NK-92 treated with Interleukin-12 subunit alpha and Interleukin-12 subunit beta, amount 100 ng/mL, for 24 hours (cell line): ENCODE data around the gene TEX261.
"Not testable (repeated sequence)": the region's sequence is repeated elsewhere in the genome, so short reads cannot be mapped to it uniquely, and the experiment has no call there.

Source experiments
- DNase-seq: peaks from one replicate; lab custom pipeline; 2025; lab: John Stamatoyannopoulos, UW

Gene TEX261

DNA sequence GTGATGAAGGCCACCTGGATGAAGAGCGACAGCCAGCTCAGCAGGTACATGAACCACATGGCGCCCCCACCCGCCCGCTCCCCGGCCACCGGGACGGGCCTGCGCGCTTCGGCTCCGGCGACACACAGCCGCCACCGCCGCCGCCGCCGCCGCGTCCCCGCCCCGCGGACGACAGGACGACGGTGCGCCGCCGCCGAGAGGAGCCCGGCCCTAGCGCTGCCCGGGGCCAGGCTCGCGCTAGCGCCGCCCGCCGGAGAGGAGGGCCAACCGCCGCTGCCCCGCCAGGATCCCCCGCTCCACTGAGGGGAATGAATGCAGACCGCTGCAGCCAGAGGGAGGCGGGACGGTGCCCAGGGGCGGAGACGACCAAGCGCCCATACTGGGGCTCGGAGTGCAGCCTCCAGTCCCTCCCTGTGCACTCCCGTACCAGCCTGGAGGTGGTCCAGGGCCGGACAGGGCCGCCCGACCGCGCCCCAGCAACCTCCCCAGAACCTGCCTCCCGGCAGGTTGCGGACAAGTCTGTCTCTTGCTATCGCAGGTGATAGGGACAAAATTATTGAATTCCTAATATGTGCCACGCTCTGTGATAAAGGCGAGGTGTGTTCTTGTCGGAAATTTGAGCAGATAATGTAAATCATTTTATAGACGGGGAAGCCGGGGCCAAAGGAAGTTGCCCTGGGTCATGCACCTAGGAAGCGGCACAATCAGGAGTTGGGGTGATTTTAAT is at the start of gene TEX261:
Gene TEX261 (minus strand): TSS at position 175 of the 727 bp plus-strand sequence. CDS start 116 bp downstream, at position 59.
- DNase-seq = peak; percentile 84

DNA sequence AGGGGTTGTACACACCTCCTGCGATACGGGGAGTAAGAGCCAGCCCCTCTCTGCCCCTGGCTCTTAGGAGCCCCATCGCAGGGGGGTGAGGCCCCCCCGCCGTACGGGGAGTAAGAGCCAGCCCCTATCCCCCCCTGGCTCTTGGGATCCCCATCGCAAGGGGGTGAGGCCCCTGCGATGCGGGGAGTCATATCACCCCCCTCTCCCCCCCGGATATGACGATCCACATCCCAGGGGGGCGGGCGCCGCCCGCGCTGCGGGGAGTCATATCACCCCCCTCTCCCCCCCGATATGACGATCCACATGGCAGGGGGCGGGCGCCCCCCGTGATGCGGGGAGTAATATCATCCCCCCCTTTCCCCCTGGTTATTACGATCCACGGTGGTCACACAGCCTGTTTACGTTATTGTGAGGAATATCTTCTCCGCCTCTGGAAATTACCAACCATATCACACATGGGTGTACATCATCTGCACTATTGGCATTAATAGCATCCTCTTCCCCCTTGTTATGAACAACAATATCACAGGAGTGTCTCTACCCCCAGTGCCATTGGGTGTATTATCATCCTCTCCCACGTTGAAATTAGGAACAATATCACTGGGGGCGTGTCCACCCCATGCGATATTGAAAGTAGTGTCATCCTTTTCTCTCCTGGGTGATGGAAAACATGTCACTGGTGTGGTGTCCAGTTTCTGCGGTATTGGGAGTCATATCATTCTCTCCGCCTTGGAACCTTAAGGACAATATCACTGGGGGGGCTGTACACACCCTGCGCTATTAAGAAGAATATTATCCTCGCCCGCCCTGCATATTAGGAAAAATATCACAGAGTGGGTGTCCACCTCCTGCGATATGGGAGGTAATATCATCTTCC is 49.1 kb upstream of the TEX261 start:
- no peak for DNase-seq

DNA sequence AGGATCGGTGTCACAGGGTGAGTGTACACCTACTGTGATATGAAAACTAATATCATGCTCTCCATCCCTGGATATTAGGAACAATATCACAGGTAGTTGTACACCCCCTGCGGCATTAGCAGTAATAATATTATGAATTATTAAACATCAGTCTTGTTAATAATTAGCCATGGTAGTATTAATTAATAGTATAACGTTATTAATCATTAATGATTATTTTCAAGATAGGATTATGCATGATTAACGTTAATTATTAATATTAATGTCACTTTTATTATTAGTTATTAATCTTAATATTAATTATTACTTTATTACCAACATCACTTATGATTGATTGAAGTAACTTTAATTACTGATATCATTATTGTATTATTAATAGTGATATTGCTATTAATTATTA is 47.6 kb upstream of the TEX261 start:
- DNase-seq = no peak

DNA sequence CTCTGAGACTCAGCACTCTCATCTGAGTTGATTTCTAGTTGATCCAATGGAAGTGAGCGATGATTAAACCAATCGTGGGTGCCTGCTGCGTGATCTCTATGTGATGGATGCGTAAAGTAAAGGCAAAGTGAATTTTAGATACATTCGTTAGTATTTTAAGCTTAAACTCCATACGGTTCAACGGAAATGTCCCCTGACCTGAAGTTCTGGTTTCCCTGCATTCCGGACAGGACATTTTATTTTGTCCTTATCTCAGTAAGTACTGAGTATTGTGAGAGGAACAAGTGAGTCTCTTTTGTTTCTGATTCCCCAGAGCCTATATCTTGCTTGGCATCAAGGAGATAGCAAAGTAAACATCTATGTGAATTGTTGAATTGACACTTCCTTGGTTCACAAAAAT is 41.6 kb upstream of the TEX261 start:
- not testable (repeated sequence) for DNase-seq

- DNase-seq = peak; percentile 48
These were observed 29.0 kb upstream of the TEX261 start for GRCh38 chr2:71023553-71024243.

DNA sequence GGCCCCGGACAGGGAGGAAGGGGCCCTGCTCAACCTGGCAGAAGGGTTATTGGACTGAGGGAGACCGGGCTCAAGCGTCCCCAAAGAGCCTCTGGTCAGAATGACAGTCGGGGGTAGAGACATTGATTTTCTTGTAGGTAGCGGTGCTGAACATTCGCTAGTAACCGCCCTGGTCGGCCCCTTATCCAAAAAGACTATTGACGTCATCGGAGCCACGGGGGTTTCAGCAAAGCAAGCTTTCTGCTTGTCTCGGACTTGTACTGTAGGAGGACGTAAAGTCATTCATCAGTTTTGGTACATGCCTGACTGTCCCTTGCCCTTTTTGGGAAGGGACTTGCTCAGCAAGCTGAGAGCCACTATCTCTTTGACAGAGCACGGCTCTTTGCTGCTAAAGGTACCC is 26.7 kb upstream of the TEX261 start:
- DNase-seq = not testable (repeated sequence)

- DNase-seq = not testable (repeated sequence)
These were observed 25.3 kb upstream of the TEX261 start for GRCh38 chr2:71019989-71020388.

DNA sequence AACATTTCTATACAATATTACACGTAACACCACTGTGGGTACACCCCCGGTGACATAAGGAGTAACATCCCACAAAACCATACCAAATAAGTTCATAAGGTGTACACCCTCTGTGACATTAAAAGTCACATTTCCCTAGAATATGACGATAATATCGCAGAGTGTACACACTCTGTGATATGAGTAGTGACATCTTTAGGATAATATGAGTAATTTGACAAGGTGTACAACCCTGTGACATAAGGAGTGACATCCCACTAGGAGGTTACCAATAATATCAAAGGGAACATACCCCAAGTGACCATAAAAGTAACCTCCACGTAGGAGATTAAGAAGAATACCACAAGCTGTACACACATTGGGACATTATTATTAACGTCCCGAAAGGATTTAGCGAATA is 24.0 kb upstream of the TEX261 start:
- DNase-seq = no peak

- not testable (repeated sequence) for DNase-seq
These were observed 17.1 kb upstream of the TEX261 start for GRCh38 chr2:71011786-71012185.

DNA sequence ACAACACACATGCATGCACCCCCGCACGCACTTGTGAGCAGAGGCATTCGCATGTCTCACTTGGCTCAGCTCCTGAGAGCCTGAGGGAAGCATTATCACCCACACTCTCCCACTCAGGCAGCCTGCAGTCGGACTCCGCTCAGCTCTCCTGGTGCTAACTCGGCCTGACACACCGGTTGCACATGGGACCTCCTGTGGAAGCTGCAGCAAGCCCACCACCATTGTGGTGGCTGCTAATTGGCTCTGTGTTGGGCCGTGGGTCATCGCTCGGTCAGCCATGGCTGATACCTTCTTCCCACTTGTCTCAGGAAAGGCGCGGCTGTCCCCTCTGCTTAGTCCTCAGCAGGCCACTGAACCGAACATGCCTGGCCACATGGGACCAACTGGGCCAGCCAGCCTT is 13.7 kb upstream of the TEX261 start:
- no peak for DNase-seq

DNA sequence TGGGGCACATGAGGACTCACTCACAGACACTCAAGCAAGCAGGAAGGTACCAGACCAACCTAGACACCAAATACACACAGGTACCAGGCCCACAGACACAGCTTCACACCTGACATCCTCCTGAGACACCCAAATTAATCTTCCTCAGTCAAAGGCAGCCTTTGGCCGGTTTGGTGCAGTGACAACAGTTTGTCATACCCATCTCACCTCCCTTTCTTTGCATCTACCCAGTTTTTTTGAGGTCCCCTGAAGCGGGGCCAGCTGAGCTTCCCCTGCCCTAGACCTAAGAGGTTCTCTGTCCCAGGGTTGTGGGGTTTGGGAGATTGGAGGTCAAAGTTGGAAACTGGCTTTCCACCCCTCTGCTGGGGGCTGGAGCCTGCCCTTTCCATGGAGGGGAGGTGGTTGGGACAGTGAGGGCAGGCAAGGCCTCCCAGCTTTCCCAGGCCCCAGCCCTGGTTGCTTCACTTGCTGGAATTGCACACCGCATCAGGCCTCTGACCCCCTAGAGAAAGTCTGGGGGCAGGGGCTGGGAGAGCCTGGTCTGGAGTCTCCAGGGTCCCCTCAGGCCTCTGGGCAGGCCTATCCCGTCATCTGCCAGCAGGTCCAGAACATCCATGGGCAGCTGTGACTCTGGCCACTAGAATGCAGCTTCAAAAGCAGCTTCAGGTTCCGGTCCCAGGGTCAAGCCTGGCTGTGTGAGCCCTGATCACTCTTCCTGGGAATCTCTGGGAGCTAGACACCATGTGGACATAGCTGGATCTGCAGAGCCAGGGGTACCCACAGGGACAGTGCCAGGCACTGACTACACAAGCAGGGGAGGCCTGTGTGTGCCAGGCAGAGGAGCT is 12.5 kb upstream of the TEX261 start:
- DNase-seq = no peak

DNA sequence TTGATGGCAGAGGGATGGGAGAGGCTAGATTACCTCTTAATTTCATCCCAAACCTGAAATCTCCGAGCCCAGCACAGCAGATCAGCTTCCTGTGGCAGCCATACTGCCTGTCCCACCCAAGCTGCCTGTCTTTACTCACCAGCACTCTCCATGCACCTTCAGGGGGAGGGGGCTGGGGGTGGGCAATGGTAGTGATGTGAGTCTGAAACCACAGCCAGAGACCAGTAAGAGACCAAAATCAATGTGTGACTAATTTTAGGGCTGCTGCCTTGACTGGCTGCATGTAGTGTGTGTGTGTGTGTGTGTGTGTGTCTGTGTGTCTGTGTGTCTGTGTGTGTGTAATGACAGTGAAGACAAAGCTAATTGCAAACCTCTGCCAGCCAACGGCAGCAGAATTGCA is 11.7 kb upstream of the TEX261 start:
- no peak for DNase-seq

DNA sequence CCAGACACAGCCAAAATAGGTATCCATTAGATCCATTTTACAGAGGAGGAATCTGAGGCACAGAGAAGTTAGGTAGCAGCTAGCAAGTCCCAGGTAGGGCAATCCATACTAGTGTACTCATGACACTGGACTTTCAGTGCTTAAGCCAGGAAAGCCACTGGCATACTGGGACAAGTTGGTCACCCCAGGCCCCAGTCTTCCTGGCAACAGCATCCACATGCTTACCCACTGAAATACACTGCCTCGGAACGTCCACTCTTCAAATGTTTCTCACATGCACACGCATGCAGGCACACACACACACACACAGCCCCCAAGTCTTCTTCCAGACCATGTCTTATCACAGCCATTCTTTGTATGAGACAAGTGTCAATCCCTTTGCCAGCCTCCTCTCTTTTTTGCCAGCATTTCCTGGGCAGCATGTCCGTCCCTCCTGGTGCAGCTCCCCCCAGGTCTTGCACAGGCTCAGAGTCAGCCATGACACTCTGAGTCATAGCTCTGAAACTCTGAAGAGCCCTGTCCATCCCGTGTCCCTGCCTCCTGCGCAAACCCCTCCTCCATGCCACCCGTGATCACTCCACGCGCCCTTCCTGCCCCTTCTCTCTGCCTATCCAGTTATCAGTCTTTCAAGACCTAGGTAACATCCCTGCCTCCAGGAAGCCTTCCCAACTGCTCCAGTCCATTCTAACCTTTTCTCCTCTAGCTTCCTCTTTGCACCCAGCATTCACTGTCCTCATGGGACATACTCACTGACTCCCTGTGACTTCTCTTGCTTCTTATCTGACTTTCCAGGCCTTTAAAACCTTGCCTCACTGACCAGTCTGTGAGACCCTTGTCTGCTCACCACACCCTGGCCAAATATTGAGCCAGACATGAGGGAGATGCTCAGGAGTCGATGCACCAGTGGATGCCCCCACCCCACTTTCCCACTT is 10.9 kb upstream of the TEX261 start:
- DNase-seq = no peak

GRCh38 chr2:71004857-71005256 is 10.2 kb upstream of the TEX261 start:
- no peak for DNase-seq

- DNase-seq = no peak
These were observed 9.5 kb upstream of the TEX261 start for GRCh38 chr2:71003966-71004755.

DNA sequence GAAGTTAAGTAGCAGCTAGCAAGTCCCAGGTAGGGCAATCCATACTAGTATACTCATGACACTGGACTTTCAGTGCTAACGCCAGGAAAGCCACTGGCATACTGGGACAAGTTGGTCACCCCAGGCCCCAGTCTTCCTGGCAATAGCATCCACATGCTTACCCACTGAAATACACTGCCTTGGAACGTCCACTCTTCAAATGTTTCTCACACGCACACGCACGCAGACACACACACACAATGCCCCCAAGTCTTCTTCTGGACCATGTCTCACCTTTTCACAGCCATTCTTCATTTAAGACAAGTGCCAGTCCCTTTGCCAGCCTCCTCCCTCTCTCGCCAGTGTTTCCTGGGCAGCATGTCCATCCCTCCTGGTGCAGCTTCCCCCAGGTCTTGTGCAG is 8.7 kb upstream of the TEX261 start:
- DNase-seq = no peak

- DNase-seq = no peak
These were observed 7.4 kb upstream of the TEX261 start for GRCh38 chr2:71001981-71002570.

- no peak for DNase-seq
These were observed 6.9 kb upstream of the TEX261 start for GRCh38 chr2:71001592-71001927.

- peak; percentile 55 for DNase-seq
These were observed 6.3 kb upstream of the TEX261 start for GRCh38 chr2:71000780-71001591.
